WERI-Rb-1 (cell line): ENCODE data around the gene ADM.

Experiments
- DNase-seq: peaks from one replicate; pipeline ENCODE4 v3.0.0-alpha.2; 2020
- H3K27ac ChIP-seq: fragments of 250-450 bp; sonication (Bioruptor Pico); 2 replicates; pipeline ENCODE4 v1.5.1; 2020; ENCODE audit warnings: mild to moderate bottlenecking, moderate library complexity
- H3K27me3 ChIP-seq: fragments of 250-450 bp; sonication (Bioruptor Pico); 2 replicates; pipeline ENCODE4 v1.5.1; 2021; ENCODE audit warnings: mild to moderate bottlenecking, low read depth, moderate library complexity; ENCODE audit not compliant: insufficient read depth, severe bottlenecking
- H3K36me3 ChIP-seq: fragments of 250-450 bp; sonication (Bioruptor Pico); 2 replicates; pipeline ENCODE4 v1.5.1; 2020; ENCODE audit warnings: mild to moderate bottlenecking, moderate library complexity
- H3K4me3 ChIP-seq: 2 replicates; pipeline ENCODE4 v1.5.1; 2011; ENCODE audit warnings: low read depth, mild to moderate bottlenecking, control low read depth, low read length
- H3K9me3 ChIP-seq: fragments of 250-450 bp; sonication (Bioruptor Pico); 2 replicates; pipeline ENCODE4 v1.5.1; 2021; ENCODE audit warnings: mild to moderate bottlenecking, moderate library complexity; ENCODE audit not compliant: severe bottlenecking
- CTCF ChIP-seq: IDR thresholded peaks from 2 replicates; pipeline ENCODE4 v1.5.1; 2011; ENCODE audit warnings: low read depth, mild to moderate bottlenecking, control low read depth, inconsistent platforms, low read length

The ADM gene

GRCh38 chr11:10293423-10294289 lies 11.2 kb upstream of the ADM start, which contains the start of gene SBF2:
TSS of gene SBF2 (minus strand) at chr11:10294219. CDS start at chr11:10294069, 150 bp downstream.
- peak; percentile 86 for DNase-seq
- peak within 1 kb of the TSS; percentile 85 for H3K4me3 ChIP-seq
- no peak for TF ChIP-seq CTCF
- no peaks in the 10 kb centered on the region for H3K27me3 ChIP-seq
- H3K27ac ChIP-seq = peak within 1 kb of the TSS; percentile 81
- H3K9me3 ChIP-seq = no peaks in the 10 kb centered on the region
- no peaks in the 10 kb centered on the region for H3K36me3 ChIP-seq

- Histone ChIP-seq H3K36me3 (no peaks in the 10 kb centered on the region), H3K27me3 (no peaks in the 10 kb centered on the region), H3K27ac (peak overlapping the region; percentile 81), H3K9me3 (no peaks in the 10 kb centered on the region), H3K4me3 (peak overlapping the region; percentile 85)
- DNase-seq = peak; percentile 17
- TF ChIP-seq CTCF = no peak
These were observed 10.5 kb upstream of the ADM start for GRCh38 chr11:10294290-10294953.

- no peak for DNase-seq
- H3K36me3 ChIP-seq = no peaks in the 10 kb centered on the region
- H3K4me3 ChIP-seq = peak overlapping the region; percentile 85
- H3K27ac ChIP-seq = no peak overlapping the region
- H3K27me3 ChIP-seq = no peaks in the 10 kb centered on the region
- no peaks in the 10 kb centered on the region for H3K9me3 ChIP-seq
- no peak for TF ChIP-seq CTCF
These were observed 9.6 kb upstream of the ADM start for GRCh38 chr11:10295064-10295901.

GRCh38 chr11:10298342-10298741 lies 6.5 kb upstream of the ADM start:
- Histone ChIP-seq H3K27me3 (peaks cover 4% of the 10 kb centered on the region), H3K4me3 (no peak overlapping the region), H3K36me3 (no peaks in the 10 kb centered on the region), H3K27ac (no peak overlapping the region), H3K9me3 (no peaks in the 10 kb centered on the region)
- DNase-seq = no peak
- 0 out of 2 replicates have a peak, but pooled peaks have one; percentile 9 for TF ChIP-seq CTCF

- Histone ChIP-seq H3K27me3 (peaks cover 16% of the 10 kb centered on the region), H3K27ac (no peak overlapping the region), H3K4me3 (no peak overlapping the region), H3K9me3 (no peaks in the 10 kb centered on the region), H3K36me3 (no peaks in the 10 kb centered on the region)
- DNase-seq = no peak
- no peak for TF ChIP-seq CTCF
These were observed 3.1 kb upstream of the ADM start for GRCh38 chr11:10301656-10302358.
